BE2C (cell line): ENCODE measurements around the gene IGSF1.
"Not testable (repeated sequence)": the region's sequence is repeated elsewhere in the genome, so short reads cannot be mapped to it uniquely, and the experiment has no call there.

Source experiments
- DNase-seq: peaks from one replicate; pipeline ENCODE4 v3.0.0-alpha.2; 2020
- H3K27me3 ChIP-seq: fragments of 250-450 bp; sonication (Bioruptor Pico); 2 replicates; pipeline ENCODE4 v1.5.1; 2020; ENCODE audit warnings: mild to moderate bottlenecking
- H3K36me3 ChIP-seq: fragments of 250-450 bp; sonication (Bioruptor Pico); 2 replicates; pipeline ENCODE4 v1.5.1; 2020; ENCODE audit warnings: mild to moderate bottlenecking
- H3K4me1 ChIP-seq: fragments of 250-450 bp; sonication (Bioruptor Pico); 2 replicates; pipeline ENCODE4 v1.5.1; 2020
- H3K4me3 ChIP-seq: 2 replicates; pipeline ENCODE4 v1.5.1; 2011; ENCODE audit warnings: low read depth, low read length
- H3K9me3 ChIP-seq: fragments of 250-450 bp; sonication (Bioruptor Pico); 2 replicates; pipeline ENCODE4 v1.5.1; 2020
- TF ChIP-seq, protein P1 (sequence below): IDR thresholded peaks from 2 replicates; pipeline ENCODE4 v1.5.1; 2012; ENCODE audit warnings: mild to moderate bottlenecking, low read depth, low read length

Gene IGSF1

DNA sequence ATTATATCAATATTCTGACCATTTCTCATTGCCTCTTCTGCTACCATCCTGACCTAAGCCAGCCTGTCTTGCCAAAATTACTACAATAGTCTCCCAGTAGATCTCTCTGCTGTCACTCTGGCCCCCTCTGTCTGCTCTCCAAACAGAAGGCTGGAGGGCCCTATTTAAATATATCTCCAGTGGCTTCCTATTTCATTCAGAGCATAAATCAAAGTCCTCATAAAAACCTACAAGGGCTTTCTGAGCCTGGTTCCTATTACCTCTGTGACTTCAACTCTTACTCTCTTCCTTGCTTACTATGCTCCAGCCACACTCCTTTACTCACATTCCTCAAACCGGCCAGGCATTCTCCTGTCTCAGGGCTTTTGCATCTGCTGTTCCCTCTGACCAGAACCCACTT, 19.0 kb downstream of the IGSF1 start:
- Histone ChIP-seq H3K36me3 (no peaks in the 10 kb centered on the region), H3K4me1 (no peaks in the 10 kb centered on the region), H3K9me3 (no peaks in the 10 kb centered on the region), H3K4me3 (no peak overlapping the region), H3K27me3 (no peaks in the 10 kb centered on the region)
- TF ChIP-seq, protein P1, sequence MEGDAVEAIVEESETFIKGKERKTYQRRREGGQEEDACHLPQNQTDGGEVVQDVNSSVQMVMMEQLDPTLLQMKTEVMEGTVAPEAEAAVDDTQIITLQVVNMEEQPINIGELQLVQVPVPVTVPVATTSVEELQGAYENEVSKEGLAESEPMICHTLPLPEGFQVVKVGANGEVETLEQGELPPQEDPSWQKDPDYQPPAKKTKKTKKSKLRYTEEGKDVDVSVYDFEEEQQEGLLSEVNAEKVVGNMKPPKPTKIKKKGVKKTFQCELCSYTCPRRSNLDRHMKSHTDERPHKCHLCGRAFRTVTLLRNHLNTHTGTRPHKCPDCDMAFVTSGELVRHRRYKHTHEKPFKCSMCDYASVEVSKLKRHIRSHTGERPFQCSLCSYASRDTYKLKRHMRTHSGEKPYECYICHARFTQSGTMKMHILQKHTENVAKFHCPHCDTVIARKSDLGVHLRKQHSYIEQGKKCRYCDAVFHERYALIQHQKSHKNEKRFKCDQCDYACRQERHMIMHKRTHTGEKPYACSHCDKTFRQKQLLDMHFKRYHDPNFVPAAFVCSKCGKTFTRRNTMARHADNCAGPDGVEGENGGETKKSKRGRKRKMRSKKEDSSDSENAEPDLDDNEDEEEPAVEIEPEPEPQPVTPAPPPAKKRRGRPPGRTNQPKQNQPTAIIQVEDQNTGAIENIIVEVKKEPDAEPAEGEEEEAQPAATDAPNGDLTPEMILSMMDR, result no peak
- DNase-seq, result no peak

DNA sequence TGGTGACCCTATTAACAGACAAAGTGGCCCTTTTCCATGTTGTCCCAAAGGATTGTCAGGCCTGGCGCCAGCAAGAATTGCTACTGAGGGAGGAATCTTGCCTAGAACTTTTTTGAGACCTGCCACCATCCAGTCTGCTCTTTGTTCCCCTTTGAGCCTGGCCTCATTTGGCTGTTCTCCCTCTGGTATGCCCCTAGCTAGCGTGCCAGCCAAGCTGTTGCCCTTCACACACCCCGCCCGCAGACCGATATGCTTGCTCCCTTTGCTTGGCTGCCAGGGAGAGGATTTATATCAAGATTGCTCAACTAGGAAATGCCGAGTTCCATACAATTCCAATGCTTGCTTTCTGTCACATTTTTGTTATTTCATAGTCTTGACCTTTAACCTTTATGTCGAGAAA, 24.4 kb downstream of the IGSF1 start:
- Histone ChIP-seq H3K27me3 (no peaks in the 10 kb centered on the region), H3K4me3 (no peak overlapping the region), H3K36me3 (no peaks in the 10 kb centered on the region), H3K9me3 (no peaks in the 10 kb centered on the region), H3K4me1 (no peaks in the 10 kb centered on the region)
- TF ChIP-seq, protein P1, result no peak
- DNase-seq, result no peak

DNA sequence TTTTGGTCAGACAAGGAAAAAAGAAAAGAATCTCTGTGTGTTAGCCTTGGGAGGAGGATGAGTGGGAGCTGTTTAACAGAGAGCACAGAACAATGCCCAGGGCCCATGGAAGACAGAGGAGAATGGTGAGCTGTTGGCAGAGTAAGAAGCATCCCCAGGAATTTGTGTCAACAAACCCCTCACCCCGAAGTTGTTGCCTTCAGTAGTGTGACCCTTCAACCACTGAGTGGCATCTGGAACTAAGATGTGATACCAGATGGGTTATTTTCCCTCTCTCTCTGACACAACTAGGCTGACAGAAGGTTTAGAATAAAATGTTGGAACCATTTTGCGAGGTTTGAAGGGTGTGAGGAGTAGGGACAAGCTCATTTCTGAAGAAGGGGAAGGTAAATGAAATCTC, 25.1 kb downstream of the IGSF1 start:
- no peak overlapping the region for H3K4me3 ChIP-seq
- H3K4me1 ChIP-seq, result no peaks in the 10 kb centered on the region
- H3K27me3 ChIP-seq, result no peaks in the 10 kb centered on the region
- H3K36me3 ChIP-seq, result no peaks in the 10 kb centered on the region
- DNase-seq, result no peak
- H3K9me3 ChIP-seq, result no peaks in the 10 kb centered on the region
- TF ChIP-seq, protein P1, result no peak

DNA sequence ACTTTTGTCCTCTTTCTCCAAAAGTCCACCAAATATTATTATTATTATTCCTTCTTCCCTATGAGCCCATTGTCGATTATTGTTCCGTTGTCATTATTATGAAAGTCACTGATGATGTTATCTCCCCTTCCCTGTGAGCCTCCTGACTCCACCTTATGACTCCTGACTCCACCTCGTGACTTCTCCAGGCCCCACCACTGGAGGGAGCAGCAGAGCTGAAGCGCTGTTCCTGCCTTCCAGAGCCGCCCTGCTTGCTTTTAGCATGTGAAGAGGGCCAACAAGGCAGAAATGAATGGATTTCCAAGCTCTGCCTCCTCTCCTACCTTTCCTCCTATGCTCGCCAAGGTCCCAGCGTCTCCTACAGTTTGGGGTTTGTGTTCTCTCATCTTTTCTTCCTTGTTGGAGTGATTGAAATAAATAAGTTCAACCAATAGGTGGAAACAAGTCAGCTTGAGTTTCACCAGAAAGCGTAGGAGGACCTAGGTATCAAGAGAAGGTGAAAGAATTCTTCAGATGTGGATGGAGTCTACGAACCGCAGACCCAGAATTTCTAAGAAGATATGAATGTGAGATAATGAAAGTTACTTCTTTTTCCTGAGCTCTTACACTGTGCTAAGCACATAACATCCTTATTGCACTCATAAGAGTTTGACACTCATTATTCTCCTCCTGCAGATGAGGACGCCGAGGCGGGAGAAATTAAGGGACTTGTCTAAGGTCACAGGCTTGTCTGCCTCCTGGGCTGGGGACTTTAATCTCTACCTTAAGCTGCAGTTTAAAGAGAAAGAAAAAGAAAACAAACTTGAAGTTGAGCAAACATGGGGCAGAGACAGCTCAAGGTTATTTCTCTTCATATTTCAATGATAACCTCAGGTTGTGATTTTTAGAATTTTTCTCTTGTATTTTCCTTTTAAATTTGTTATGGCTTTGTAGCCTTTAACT, 26.1 kb downstream of the IGSF1 start:
- no peaks in the 10 kb centered on the region for H3K36me3 ChIP-seq
- peak; percentile 25 for DNase-seq
- TF ChIP-seq, protein P1, result peak; percentile 50
- H3K27me3 ChIP-seq, result no peaks in the 10 kb centered on the region
- H3K9me3 ChIP-seq, result no peaks in the 10 kb centered on the region
- H3K4me3 ChIP-seq, result no peak overlapping the region
- H3K4me1 ChIP-seq, result no peaks in the 10 kb centered on the region

DNA sequence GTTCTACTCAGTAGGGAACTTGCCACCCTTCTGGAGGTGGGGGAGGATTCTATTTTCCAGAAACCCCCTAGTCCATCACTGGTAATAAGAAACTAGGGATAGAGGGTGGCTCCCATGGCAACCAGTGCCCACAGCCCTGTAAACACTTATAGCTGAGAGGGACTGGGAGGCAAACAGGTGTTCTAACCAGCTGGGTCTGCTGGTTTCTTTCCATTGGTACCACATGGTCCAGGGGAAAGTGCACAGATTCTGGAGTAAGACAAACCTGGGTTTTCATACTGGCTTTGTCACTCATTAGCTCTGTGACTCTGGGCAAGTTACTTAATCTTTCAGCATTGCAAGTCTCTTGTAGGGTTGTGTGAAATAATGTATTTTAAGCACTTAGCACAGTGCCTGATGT, 26.9 kb downstream of the IGSF1 start:
- Histone ChIP-seq H3K27me3 (no peaks in the 10 kb centered on the region), H3K9me3 (no peaks in the 10 kb centered on the region), H3K36me3 (no peaks in the 10 kb centered on the region), H3K4me1 (no peaks in the 10 kb centered on the region), H3K4me3 (no peak overlapping the region)
- DNase-seq, result no peak
- TF ChIP-seq, protein P1, result no peak

DNA sequence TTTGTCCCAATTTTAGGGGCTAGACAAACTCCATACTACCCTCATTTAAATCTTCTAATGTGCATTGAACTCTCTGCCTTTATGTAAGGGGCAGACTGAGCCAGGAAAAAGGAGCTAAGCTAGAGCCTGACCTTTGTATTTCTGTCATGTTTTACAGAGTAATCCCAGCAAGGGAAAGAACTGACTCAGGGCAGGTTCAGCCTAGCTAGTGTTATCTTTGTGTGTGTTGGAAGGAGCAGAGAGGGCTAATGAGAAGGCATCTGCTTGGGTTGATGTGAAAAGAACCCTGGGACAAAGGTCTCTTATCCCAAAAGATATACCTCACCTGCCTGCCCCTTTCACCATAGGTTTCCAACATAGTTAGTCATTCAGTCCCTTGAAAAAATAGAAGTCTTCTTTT, 31.7 kb downstream of the IGSF1 start:
- H3K4me3 ChIP-seq, result no peak overlapping the region
- H3K27me3 ChIP-seq, result no peaks in the 10 kb centered on the region
- H3K36me3 ChIP-seq, result no peaks in the 10 kb centered on the region
- no peaks in the 10 kb centered on the region for H3K4me1 ChIP-seq
- no peaks in the 10 kb centered on the region for H3K9me3 ChIP-seq
- TF ChIP-seq, protein P1, result no peak
- no peak for DNase-seq

DNA sequence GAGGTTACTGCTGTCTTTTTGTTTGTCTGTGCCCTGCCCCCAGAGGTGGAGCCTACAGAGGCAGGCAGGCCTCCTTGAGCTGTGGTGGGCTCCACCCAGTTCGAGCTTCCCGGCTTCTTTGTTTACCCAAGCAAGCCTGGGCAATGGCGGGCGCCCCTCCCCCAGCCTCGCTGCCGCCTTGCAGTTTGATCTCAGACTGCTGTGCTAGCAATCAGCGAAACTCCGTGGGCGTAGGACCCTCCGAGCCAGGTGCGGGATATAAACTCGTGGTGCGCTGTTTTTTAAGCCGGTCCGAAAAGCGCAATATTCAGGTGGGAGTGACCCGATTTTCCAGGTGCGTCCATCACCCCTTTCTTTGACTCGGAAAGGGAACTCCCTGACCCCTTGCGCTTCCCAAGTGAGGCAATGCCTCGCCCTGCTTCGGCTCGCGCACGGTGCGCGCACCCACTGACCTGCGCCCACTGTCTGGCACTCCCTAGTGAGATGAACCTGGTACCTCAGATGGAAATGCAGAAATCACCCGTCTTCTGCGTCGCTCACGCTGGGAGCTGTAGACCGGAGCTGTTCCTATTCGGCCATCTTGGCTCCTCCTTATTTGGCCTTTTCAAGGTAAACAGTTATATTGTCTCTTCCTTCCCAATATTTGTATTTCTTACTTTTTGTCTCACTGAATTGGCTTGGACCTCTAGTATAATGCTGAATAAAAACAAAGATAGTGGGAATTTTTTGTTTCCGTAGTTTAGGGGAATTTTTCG, 37.9 kb downstream of the IGSF1 start:
- not testable (repeated sequence) for H3K27me3 ChIP-seq, DNase-seq, H3K4me3 ChIP-seq, H3K36me3 ChIP-seq, H3K9me3 ChIP-seq, H3K4me1 ChIP-seq
